ENCODE measurements around the gene LGALS3BP. TPM values are rescaled to one million over a fixed set of nuclear protein-coding genes. Genes with fewer than 3 reads are reported as not detected.

LGALS3BP gene
- total and polyA plus RNA-seq, 5 donors: 397 to 581 (median 456) TPM

- peaks cover 2% of the 10 kb centered on the region for H3K4me1 ChIP-seq (ENCODE audit: control insufficient read depth, insufficient read depth, low read length)
- H3K4me3 ChIP-seq (ENCODE audit: low read length): no peak overlapping the region
- intact Hi-C loops (cut with DNase I): loop anchor here in 1 of 4 donors (10.0 kb wide), 1 partner anchor 404 kb away; no protein-coding TSS in a partner anchor
- WGBS: 94% methylated on average over 29 of the region's 29 CpGs
- no peak overlapping the region for H3K27ac ChIP-seq (ENCODE audit: low read length)
- no peaks in the 10 kb centered on the region for H3K27me3 ChIP-seq (ENCODE audit: control insufficient read depth, insufficient read depth)
- ATAC-seq: no peak
- no peaks in the 10 kb centered on the region for H3K9me3 ChIP-seq (ENCODE audit: control insufficient read depth, low read length)
- DNase-seq: peak; percentile 26 to 69 (median 61)
Measured at GRCh38 chr17:78990349-78991016, 10.8 kb upstream of the LGALS3BP start.

- ATAC-seq (no peak), DNase-seq (peak in 1 of 3 donors; percentile 29)
- Histone ChIP-seq H3K4me3 (ENCODE audit: low read length) (no peak overlapping the region), H3K9me3 (ENCODE audit: control insufficient read depth, low read length) (no peaks in the 10 kb centered on the region), H3K27ac (ENCODE audit: low read length) (no peak overlapping the region), H3K4me1 (ENCODE audit: control insufficient read depth, insufficient read depth, low read length) (peaks cover 2% of the 10 kb centered on the region), H3K27me3 (ENCODE audit: control insufficient read depth, insufficient read depth) (no peaks in the 10 kb centered on the region)
- intact Hi-C loops (cut with DNase I): no loop called here
- WGBS: 33% methylated on average over 6 of the region's 6 CpGs
Measured at GRCh38 chr17:78988152-78988551, 8.4 kb upstream of the LGALS3BP start.

GRCh38 chr17:78986649-78987328, 7.1 kb upstream of the LGALS3BP start:
- peak; percentile 14 to 63 (median 56) for DNase-seq
- peaks cover 2% of the 10 kb centered on the region for H3K4me1 ChIP-seq (ENCODE audit: control insufficient read depth, insufficient read depth, low read length)
- no peaks in the 10 kb centered on the region for H3K9me3 ChIP-seq (ENCODE audit: control insufficient read depth, low read length)
- no peaks in the 10 kb centered on the region for H3K27me3 ChIP-seq (ENCODE audit: control insufficient read depth, insufficient read depth)
- WGBS: 7% methylated on average over 15 of the region's 15 CpGs
- H3K27ac ChIP-seq (ENCODE audit: low read length): peak overlapping the region; percentile 76
- ATAC-seq: peak; percentile 58 to 67
- H3K4me3 ChIP-seq (ENCODE audit: low read length): peak overlapping the region; percentile 67
- intact Hi-C loops (cut with DNase I): no loop called here

- ATAC-seq (peak; percentile 67 to 75), DNase-seq (peak in 2 of 3 donors; percentile 64 to 81)
- intact Hi-C loops (cut with DNase I): no loop called here
- peak overlapping the region; percentile 67 for H3K4me3 ChIP-seq (ENCODE audit: low read length)
- H3K9me3 ChIP-seq (ENCODE audit: control insufficient read depth, low read length): no peaks in the 10 kb centered on the region
- H3K27ac ChIP-seq (ENCODE audit: low read length): peak overlapping the region; percentile 66
- H3K27me3 ChIP-seq (ENCODE audit: control insufficient read depth, insufficient read depth): no peaks in the 10 kb centered on the region
- WGBS: 16% methylated on average over 6 of the region's 6 CpGs
- H3K4me1 ChIP-seq (ENCODE audit: control insufficient read depth, insufficient read depth, low read length): peaks cover 2% of the 10 kb centered on the region
Measured at GRCh38 chr17:78986048-78986648, 6.4 kb upstream of the LGALS3BP start.

GRCh38 chr17:78985395-78985794, 5.7 kb upstream of the LGALS3BP start:
- Histone ChIP-seq H3K27me3 (ENCODE audit: control insufficient read depth, insufficient read depth) (no peaks in the 10 kb centered on the region), H3K27ac (ENCODE audit: low read length) (no peak overlapping the region), H3K4me3 (ENCODE audit: low read length) (no peak overlapping the region), H3K4me1 (ENCODE audit: control insufficient read depth, insufficient read depth, low read length) (peaks cover 2% of the 10 kb centered on the region), H3K9me3 (ENCODE audit: control insufficient read depth, low read length) (no peaks in the 10 kb centered on the region)
- intact Hi-C loops (cut with DNase I): no loop called here
- DNase-seq: no peak
- no peak for ATAC-seq
- 90% methylated on average over 5 of the region's 5 CpGs for WGBS

- H3K27me3 ChIP-seq (ENCODE audit: control insufficient read depth, insufficient read depth): no peaks in the 10 kb centered on the region
- DNase-seq (peak in 2 of 3 donors; percentile 34 to 43), ATAC-seq (no peak)
- no peak overlapping the region for H3K27ac ChIP-seq (ENCODE audit: low read length)
- no peak overlapping the region for H3K4me3 ChIP-seq (ENCODE audit: low read length)
- intact Hi-C loops (cut with DNase I): no loop called here
- WGBS: 78% methylated on average over 16 of the region's 16 CpGs
- peaks cover 2% of the 10 kb centered on the region for H3K4me1 ChIP-seq (ENCODE audit: control insufficient read depth, insufficient read depth, low read length)
- no peaks in the 10 kb centered on the region for H3K9me3 ChIP-seq (ENCODE audit: control insufficient read depth, low read length)
Measured at GRCh38 chr17:78981010-78981888, 1.5 kb upstream of the LGALS3BP start.

- H3K27ac ChIP-seq (ENCODE audit: low read length): no peak overlapping the region
Measured at GRCh38 chr17:78980624-78980972, 875 bp upstream of the LGALS3BP start.

GRCh38 chr17:78977997-78978973, 1.4 kb downstream of the LGALS3BP start:
- H3K4me3 ChIP-seq (ENCODE audit: low read length): no peak overlapping the region
- ATAC-seq: peak; percentile 12 to 40

More at GRCh38 chr17:78980624-78980972, 875 bp upstream of the LGALS3BP start:
- no peaks in the 10 kb centered on the region for H3K9me3 ChIP-seq (ENCODE audit: control insufficient read depth, low read length)
- peak in 1 of 3 donors; percentile 50 for DNase-seq
- no peak overlapping the region for H3K4me3 ChIP-seq (ENCODE audit: low read length)
- H3K4me1 ChIP-seq (ENCODE audit: control insufficient read depth, insufficient read depth, low read length): peaks cover 2% of the 10 kb centered on the region
- intact Hi-C loops (cut with DNase I): no loop called here
- H3K27me3 ChIP-seq (ENCODE audit: control insufficient read depth, insufficient read depth): no peaks in the 10 kb centered on the region
- peak in 1 of 2 donors; percentile 1 for ATAC-seq
- WGBS: 71% methylated on average over 8 of the region's 8 CpGs

GRCh38 chr17:78977681-78977943, 2.1 kb downstream of the LGALS3BP start:
- Histone ChIP-seq H3K4me3 (ENCODE audit: low read length) (no peak overlapping the region), H3K4me1 (ENCODE audit: control insufficient read depth, insufficient read depth, low read length) (peaks cover 2% of the 10 kb centered on the region), H3K27me3 (ENCODE audit: control insufficient read depth, insufficient read depth) (no peaks in the 10 kb centered on the region), H3K27ac (ENCODE audit: low read length) (peak overlapping the region; percentile 81), H3K9me3 (ENCODE audit: control insufficient read depth, low read length) (no peaks in the 10 kb centered on the region)
- ATAC-seq (no peak), DNase-seq (peak in 1 of 3 donors; percentile 52)
- intact Hi-C loops (cut with DNase I): no loop called here
- WGBS: 61% methylated on average over 8 of the region's 8 CpGs

More at GRCh38 chr17:78977997-78978973, 1.4 kb downstream of the LGALS3BP start:
- 73% methylated on average over 21 of the region's 21 CpGs for WGBS
- Histone ChIP-seq H3K4me1 (ENCODE audit: control insufficient read depth, insufficient read depth, low read length) (peaks cover 2% of the 10 kb centered on the region), H3K9me3 (ENCODE audit: control insufficient read depth, low read length) (no peaks in the 10 kb centered on the region), H3K27ac (ENCODE audit: low read length) (peak overlapping the region; percentile 81), H3K27me3 (ENCODE audit: control insufficient read depth, insufficient read depth) (no peaks in the 10 kb centered on the region)
- intact Hi-C loops (cut with DNase I): no loop called here
- peak in 2 of 3 donors; percentile 77 to 84 for DNase-seq

Data from right cardiac atrium (tissue), 5 donors.